GM12873 (cell line): ENCODE results near the gene WDR18.

Source experiments
- CTCF ChIP-seq: IDR thresholded peaks from 2 replicates; pipeline ENCODE4 v1.5.1; 2012; ENCODE audit warnings: low read depth, mild to moderate bottlenecking, moderate library complexity, low read length, control low read depth; ENCODE audit not compliant: insufficient read depth; ENCODE audit errors: missing control alignments

The WDR18 gene

GRCh38 chr19:1015782-1016646 is 31.9 kb downstream of the WDR18 start:
- no peak for TF ChIP-seq CTCF

GRCh38 chr19:1016647-1017114 is 32.5 kb downstream of the WDR18 start:
- no peak for TF ChIP-seq CTCF

- no peak for TF ChIP-seq CTCF
Measured at GRCh38 chr19:1017115-1017905, 33.2 kb downstream of the WDR18 start.

GRCh38 chr19:1017906-1018305 is 33.8 kb downstream of the WDR18 start:
- TF ChIP-seq CTCF: no peak

GRCh38 chr19:1018393-1018792 is 34.2 kb downstream of the WDR18 start:
- TF ChIP-seq CTCF: no peak

GRCh38 chr19:1018932-1019615 is 34.9 kb downstream of the WDR18 start:
- no peak for TF ChIP-seq CTCF

GRCh38 chr19:1019616-1019961 is 35.4 kb downstream of the WDR18 start:
- TF ChIP-seq CTCF: no peak
